Tongue (tissue), 2 donors: ENCODE measurements around the gene CPNE5. TPM values are rescaled to one million over a fixed set of nuclear protein-coding genes. Genes with fewer than 3 reads are reported as not detected.

Experiments
- DNase-seq: peaks from one replicate; pipeline ENCODE4 v3.0.0-alpha.2; 2015
- total RNA-seq: library from RNA; depleted of rRNA; stranded (reverse); fragments of >200 nt; gene quantifications from one replicate; pipeline ENCODE4 v1.2.3, GENCODE V29; 2014

CPNE5 gene
- 8.7 TPM for total RNA-seq

- DNase-seq: peak; percentile 79
Measured at GRCh38 chr6:36838896-36839748, at the start of gene CPNE5. Gene CPNE5 (minus strand): TSS chr6:36839444. CDS start chr6:36839377, 67 bp downstream.

DNA sequence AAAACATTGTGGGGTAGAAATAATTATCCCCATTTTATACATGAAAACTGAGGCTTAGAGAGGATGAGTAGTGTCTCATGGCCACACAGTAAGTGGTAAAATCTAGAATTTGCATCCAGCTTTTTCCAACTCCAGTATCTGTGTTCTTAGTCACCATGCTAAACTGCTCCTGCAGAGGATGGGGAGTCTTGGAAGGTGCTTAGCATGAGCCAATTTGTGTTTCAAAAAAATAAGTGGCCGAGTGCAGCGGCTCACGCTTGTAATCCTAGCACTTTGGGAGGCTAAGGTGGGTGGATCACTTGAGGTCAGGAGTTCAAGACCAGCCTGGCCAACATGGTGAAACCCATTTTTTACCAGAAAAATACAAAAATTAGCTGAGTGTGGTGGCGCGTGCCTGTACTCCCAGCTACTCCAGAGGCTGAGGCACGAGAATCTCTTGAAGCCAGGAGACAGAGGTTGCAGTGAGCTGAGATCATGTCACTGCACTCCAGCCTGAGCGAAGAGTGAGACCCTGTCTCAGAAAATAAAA, 48.9 kb upstream of the CPNE5 start:
- no peak for DNase-seq

DNA sequence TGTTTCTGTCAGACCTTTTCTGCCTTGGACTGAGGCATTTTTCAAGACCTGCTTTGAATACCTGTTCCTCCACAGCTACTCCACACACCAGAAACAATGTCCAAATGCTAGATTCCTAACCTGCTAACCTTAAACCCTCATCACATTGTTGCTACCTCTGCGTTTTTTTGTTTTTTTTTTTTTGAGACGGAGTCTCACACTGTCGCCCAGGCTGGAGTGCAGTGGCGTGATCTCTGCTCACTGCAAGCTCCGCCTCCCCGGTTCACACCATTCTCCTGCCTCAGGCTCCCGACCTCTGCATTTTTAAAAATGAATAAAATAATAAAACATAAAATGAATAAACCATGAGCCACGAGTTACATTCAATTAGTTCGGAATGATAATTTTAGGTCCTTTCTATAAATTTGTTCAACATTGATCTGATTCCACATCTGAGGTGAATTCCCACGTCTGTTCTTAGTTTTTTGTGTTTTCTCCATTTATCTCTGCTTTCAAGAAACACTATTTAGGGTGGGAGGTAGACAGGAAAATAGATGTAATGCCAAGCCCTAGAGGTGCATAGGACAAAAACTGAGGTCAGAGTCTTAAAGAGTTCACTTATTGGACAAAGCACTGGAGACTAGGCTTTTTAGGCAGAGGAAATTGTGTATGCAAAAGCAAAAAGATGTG, 47.8 kb upstream of the CPNE5 start:
- DNase-seq: no peak

GRCh38 chr6:36885461-36886401, 46.5 kb upstream of the CPNE5 start, which contains the start of gene C6orf89:
Gene C6orf89 (plus strand): TSS chr6:36885952. CDS start chr6:36899445, 13,493 bp downstream.
- DNase-seq: peak; percentile 99

DNA sequence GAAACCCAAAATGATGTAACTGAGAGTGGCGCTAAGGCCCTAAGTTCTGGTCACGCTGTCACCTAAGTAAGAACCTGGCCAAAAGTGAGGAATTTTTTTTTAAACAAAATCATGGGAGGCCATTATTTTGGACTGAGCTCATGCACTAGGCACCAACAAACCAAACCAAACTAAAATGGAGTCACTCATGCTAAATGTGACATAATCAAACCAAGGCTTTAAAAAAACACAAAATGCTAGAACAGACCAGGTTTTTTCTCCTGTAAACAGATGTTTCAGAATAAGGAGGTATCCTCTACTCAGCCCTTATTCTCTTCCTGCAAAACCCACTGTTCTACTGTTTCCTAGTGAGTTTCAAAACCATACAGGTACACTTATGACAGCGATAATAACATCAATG, 45.4 kb upstream of the CPNE5 start:
- DNase-seq: no peak

DNA sequence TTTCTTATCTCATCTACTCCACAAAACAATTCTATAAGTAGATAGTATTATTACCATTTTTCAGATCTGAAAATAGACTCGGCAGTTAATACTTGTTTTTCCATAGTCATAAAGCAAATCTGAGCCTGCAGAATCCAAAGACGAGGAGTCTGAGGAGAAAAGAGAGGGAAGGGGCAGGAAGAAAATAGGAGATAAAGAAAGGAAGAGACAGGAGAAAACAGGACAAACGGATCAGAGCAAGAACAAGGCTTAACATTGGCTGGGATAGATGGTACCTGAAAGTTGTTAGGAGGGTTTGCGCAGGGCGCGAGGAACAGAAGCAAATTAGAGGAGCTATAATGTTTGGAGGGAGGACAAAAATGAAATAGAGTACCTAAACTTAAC, 36.0 kb upstream of the CPNE5 start:
- no peak for DNase-seq

DNA sequence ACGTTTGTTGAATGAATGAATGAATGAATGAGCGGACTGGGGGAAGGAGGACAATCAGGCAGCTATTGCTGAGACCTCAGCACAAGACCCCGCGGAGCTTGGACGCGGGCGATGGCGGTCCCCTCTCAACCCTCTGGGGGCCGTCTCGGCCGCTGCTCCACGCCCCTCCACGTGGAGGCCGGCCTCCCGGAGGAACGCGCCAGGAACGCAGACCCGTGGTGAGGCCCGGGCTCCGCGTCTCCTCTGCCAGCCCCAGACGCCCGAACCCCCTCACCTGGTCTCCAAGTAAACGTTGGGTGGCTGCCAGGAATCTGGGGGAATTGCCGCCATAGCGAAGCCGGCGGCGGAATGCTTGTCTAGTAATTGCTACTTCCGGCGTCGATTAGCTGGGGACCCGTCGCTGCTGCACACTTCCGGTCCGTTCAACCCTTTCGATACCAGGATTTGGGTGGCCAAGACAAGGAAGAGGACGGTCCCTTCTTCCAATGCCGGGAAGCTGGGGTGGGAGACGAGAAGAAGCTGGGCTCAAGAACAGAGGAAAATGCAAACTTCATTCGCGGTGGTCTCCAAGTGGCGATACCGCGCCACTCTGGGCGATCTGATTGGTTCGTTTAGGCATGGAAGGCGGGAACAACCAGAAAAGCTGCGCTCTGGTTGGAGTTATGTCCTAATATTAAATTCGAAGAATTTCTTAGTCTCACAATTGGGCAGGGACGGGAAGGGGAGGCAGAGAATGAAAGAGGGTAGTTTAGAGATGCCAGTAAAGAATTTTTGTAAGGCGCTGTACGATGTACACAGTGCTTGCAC, 35.4 kb upstream of the CPNE5 start, which contains the start of gene PPIL1:
TSS of gene PPIL1 (minus strand) at position 361 of the 807 bp plus-strand sequence. CDS start at position 330, 31 bp downstream.
- DNase-seq: peak; percentile 96

DNA sequence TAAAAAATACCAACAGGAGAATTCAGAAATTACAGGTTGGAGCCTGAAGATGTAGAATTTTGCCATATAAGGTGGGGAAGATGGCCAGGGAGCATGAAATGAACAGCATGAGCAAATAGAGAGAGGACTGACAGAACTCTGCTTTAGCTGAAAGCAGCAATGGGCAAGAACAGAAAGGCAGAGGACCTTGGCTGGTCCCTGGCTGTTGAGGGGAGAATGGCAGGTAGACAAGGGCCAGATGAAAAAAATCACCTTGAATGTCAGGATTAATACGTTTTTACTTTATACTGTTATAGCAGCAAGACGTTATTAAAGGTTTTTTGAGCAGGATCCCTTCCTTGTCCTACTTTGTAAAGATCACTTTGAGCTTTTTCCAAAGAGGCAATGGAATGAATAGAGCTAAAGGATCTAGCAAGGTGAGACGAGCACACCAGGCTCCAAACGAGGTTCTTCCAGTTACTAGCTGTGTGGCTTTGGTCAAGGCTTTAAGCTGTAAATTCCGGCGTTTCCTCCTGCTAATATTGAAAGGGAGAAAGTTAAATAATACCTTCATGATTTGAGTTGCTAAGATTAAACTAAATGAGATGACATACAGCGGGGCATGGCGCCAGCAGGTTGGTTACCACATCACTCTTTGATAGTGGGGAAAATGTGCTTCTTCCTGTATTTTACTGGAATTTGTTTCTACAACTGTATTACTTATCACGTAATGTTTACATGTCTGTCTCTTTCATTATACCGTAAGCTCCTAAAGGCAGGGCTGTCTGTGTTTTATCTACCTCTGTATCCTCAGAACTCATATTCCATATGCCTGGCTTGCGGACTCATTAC, 34.6 kb upstream of the CPNE5 start:
- DNase-seq: no peak

- DNase-seq: no peak
Measured at GRCh38 chr6:36873115-36873514, 33.9 kb upstream of the CPNE5 start.

DNA sequence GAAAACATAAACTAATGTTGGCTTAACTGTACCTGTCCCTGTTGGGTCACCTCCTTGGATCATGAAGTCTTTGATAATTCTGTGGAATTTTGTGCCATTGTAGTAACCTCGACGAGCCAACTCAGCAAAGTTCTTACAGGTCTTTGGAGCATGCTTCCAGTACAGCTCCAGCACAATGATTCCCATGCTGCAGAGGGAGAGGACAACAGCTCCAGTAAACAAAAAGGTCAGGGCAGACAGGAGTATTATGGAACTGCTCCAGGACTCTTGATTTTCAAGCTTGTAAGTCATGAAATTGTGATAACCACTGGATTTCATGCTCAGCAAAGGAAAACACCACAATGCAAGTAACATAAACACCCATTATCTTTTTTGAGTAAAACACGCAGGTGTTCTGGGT, 32.4 kb upstream of the CPNE5 start:
- no peak for DNase-seq

GRCh38 chr6:36867471-36868224, 28.4 kb upstream of the CPNE5 start:
- no peak for DNase-seq

GRCh38 chr6:36865835-36866234, 26.6 kb upstream of the CPNE5 start:
- DNase-seq: no peak

- DNase-seq: no peak
Measured at GRCh38 chr6:36863670-36864540, 24.7 kb upstream of the CPNE5 start.

- DNase-seq: no peak
Measured at GRCh38 chr6:36862848-36863382, 23.7 kb upstream of the CPNE5 start.

DNA sequence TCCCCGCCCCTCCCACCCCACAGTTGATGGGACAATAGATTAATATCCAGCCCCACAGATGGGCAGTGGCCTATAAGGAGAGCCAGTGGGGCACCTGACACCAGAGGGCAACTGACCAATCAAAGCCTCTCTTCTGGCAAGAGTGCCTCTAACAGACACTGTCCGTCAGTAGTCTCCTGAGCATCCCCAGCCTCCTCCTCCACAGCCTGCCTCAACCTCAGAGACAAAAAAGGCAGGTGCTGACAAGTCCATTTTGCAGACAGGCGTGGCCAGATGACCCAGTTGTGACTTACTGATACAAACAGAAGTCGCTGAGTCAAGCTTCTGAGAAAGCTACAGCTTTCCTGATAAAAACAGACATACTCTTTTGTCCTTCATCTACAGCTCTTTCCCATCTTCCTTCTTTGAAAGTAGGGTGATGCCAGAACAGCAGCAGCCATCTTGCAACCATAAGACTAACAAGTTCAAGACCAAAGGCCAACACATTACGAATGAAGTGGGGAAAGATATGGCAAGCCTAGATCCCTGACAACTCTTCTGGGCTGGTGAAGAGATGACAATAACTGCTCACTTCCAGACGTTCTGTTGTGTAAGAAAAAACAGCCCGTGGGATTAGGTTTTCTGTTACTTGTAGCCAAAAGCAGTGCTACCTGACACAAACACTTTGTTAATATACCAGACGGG, 23.1 kb upstream of the CPNE5 start:
- DNase-seq: no peak

DNA sequence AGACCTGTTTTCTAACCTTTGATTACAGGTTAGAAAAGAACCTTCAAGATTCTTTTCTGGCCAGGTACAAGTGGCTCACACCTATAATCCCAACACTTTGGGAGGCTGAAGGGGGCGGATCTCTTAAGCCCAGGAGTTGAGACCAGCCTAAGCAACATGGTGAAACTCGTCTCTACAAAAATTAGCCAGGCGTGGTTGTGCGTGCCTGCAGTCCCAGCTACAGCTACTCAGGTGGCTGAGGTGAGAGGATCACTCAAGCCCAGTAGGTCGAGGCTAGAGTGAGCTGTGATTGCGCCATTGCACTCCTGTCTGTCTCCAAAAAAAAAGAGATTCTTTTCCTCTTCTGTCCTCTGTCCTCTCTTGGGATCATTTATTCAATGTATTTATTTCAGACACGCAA, 20.9 kb upstream of the CPNE5 start:
- no peak for DNase-seq

GRCh38 chr6:36858407-36858981, 19.2 kb upstream of the CPNE5 start:
- peak; percentile 51 for DNase-seq
